Gastroesophageal sphincter (tissue), 4 donors: ENCODE measurements around the gene SOX13. TPM values are rescaled to one million over a fixed set of nuclear protein-coding genes. Genes with fewer than 3 reads are reported as not detected.

ENCODE experiments used
- ATAC-seq: fragments of 150-250 bp; one replicate; pipeline ENCODE4 v1.9.1; 2016; ENCODE audit warnings: mild to moderate bottlenecking, moderate library complexity
- H3K27ac ChIP-seq, 4 donors: fragments of 200-600 bp; sonication (generic) in 3 of 4; 1 replicate in 3 of 4; 2 replicates in 1 of 4; pipeline ENCODE4 v1.5.1; 2016 to 2019
- H3K27me3 ChIP-seq: fragments of 200-600 bp; sonication (generic); one replicate; pipeline ENCODE4 v1.5.1; 2019
- H3K36me3 ChIP-seq, 2 donors: fragments of 200-600 bp; sonication (generic); one replicate each; pipeline ENCODE4 v1.5.1; 2019; ENCODE audit warnings: control low read depth in 1 of 2
- H3K4me1 ChIP-seq, 3 donors: fragments of 200-600 bp; sonication (generic); 1 replicate in 2 of 3; 2 replicates in 1 of 3; pipeline ENCODE4 v1.5.1; 2016 to 2019; ENCODE audit warnings: control low read depth in 2 of 3
- H3K4me3 ChIP-seq, 2 donors: fragments of 200-600 bp; sonication (generic); one replicate each; pipeline ENCODE4 v1.5.1; 2019; ENCODE audit warnings: mild to moderate bottlenecking in 1 of 2, moderate library complexity in 1 of 2
- H3K9me3 ChIP-seq, 3 donors: fragments of 200-600 bp; sonication (generic); one replicate each; pipeline ENCODE4 v1.5.1; 2017 to 2019; ENCODE audit warnings: control low read depth in 2 of 3
- CTCF ChIP-seq, 4 experiments: fragments of 200-600 bp in 2 of 4; fragments of 450-650 bp in 2 of 4; sonication (generic) in 1 of 4; IDR thresholded peaks; one replicate each; pipeline ENCODE4 v1.5.1; 2017 to 2019; ENCODE audit warnings: antibody characterized with exemption in 4 of 4, mild to moderate bottlenecking in 2 of 4, moderate library complexity in 2 of 4
- EP300 ChIP-seq: sonication (generic); formaldehyde crosslinking; IDR thresholded peaks from one replicate; pipeline ENCODE4 v1.6.1; 2017; ENCODE audit warnings: antibody characterized with exemption, mild to moderate bottlenecking
- POLR2A ChIP-seq, 2 donors: fragments of 450-650 bp; IDR thresholded peaks; one replicate each; pipeline ENCODE4 v1.6.1; 2017; ENCODE audit warnings: antibody characterized with exemption in 2 of 2, mild to moderate bottlenecking in 2 of 2, moderate library complexity in 1 of 2
- POLR2AphosphoS5 ChIP-seq: sonication (generic); formaldehyde crosslinking; IDR thresholded peaks from one replicate; pipeline ENCODE4 v1.6.1; 2017; ENCODE audit warnings: antibody characterized with exemption
- WGBS, 2 donors: methylation state at CpG; one replicate each; pipeline ENCODE4 v1.1.5; 2018; ENCODE audit warnings: low coverage in 1 of 2; 5-methylcytosine and 5-hydroxymethylcytosine counted together
- total RNA-seq, 4 donors: library from RNA; depleted of rRNA; stranded (reverse); fragments of >200 nt; gene quantifications; one replicate each; pipeline ENCODE4 v1.1.0, GENCODE V29; 2016

The SOX13 gene
- total RNA-seq, 4 donors from 2014 or later, result 15.3 to 20.4 (median 17.3) TPM

- peaks cover 0 to 77% of the 10 kb centered on the region in 2 donors for H3K36me3 ChIP-seq
- no CpG with 5 or more reads among the region's 9 CpGs for WGBS, 2 donors
- TF ChIP-seq POLR2AphosphoS5 (no peak), CTCF (IDR thresholded peaks at IDR 0.05) (no peak), EP300 (no peak)
- peaks cover 0 to 24% (median 8%) of the 10 kb centered on the region in 3 donors for H3K4me1 ChIP-seq
- ATAC-seq, result no peak
- no peaks in the 10 kb centered on the region for H3K27me3 ChIP-seq
- H3K27ac ChIP-seq, result no peak overlapping the region
- H3K9me3 ChIP-seq, result no peaks in the 10 kb centered on the region
- H3K4me3 ChIP-seq, result no peak overlapping the region
Observed at GRCh38 chr1:204123376-204123775, 50.5 kb downstream of the SOX13 start.

- ATAC-seq, result no peak
- TF ChIP-seq EP300 (no peak), POLR2AphosphoS5 (no peak), POLR2A (IDR thresholded peaks at IDR 0.05) (no peak), CTCF (IDR thresholded peaks at IDR 0.05) (no peak)
- Histone ChIP-seq H3K4me1 (peaks cover 0 to 37% (median 17%) of the 10 kb centered on the region in 3 donors), H3K36me3 (peaks cover 0 to 65% of the 10 kb centered on the region in 2 donors), H3K27ac (no peak overlapping the region), H3K27me3 (no peaks in the 10 kb centered on the region), H3K9me3 (no peaks in the 10 kb centered on the region), H3K4me3 (no peak overlapping the region)
- WGBS, 2 donors, result 91% methylated on average over 17 of the region's 22 CpGs; no CpG with 5 or more reads in 1 of the 2 donors
Observed at GRCh38 chr1:204124639-204125038, 51.7 kb downstream of the SOX13 start.

- Histone ChIP-seq H3K36me3 (peaks cover 0 to 54% of the 10 kb centered on the region in 2 donors), H3K4me3 (no peak overlapping the region), H3K4me1 (peaks cover 0 to 48% (median 17%) of the 10 kb centered on the region in 3 donors), H3K27ac (peak overlapping the region in 3 of 4 donors; percentile 20 to 69 (median 61)), H3K27me3 (no peaks in the 10 kb centered on the region), H3K9me3 (no peaks in the 10 kb centered on the region)
- ATAC-seq, result no peak
- TF ChIP-seq CTCF (IDR thresholded peaks at IDR 0.05) (no peak), POLR2A (IDR thresholded peaks at IDR 0.05) (no peak), POLR2AphosphoS5 (no peak), EP300 (no peak)
- WGBS, 2 donors, result 86 to 88% methylated on average over 3 to 11 of the region's 18 CpGs
Observed at GRCh38 chr1:204125759-204126351, 52.9 kb downstream of the SOX13 start.

GRCh38 chr1:204126386-204126785 lies 53.5 kb downstream of the SOX13 start:
- no peak for ATAC-seq
- peaks cover 0 to 51% of the 10 kb centered on the region in 2 donors for H3K36me3 ChIP-seq
- TF ChIP-seq POLR2A (IDR thresholded peaks at IDR 0.05) (no peak), CTCF (IDR thresholded peaks at IDR 0.05) (no peak), POLR2AphosphoS5 (no peak), EP300 (no peak)

GRCh38 chr1:204126956-204127355 lies 54.0 kb downstream of the SOX13 start:
- Histone ChIP-seq H3K27me3 (no peaks in the 10 kb centered on the region), H3K36me3 (peaks cover 0 to 45% of the 10 kb centered on the region in 2 donors), H3K9me3 (no peaks in the 10 kb centered on the region), H3K27ac (peak overlapping the region in 3 of 4 donors; percentile 61 to 69 (median 64)), H3K4me1 (peaks cover 0 to 56% (median 17%) of the 10 kb centered on the region in 3 donors), H3K4me3 (no peak overlapping the region)
- WGBS, 2 donors, result 20 to 33% methylated on average over 1 of the region's 7 CpGs
- no peak for ATAC-seq
- TF ChIP-seq EP300 (no peak), POLR2A (IDR thresholded peaks at IDR 0.05) (no peak), CTCF (IDR thresholded peaks at IDR 0.05) (no peak), POLR2AphosphoS5 (no peak)

More at GRCh38 chr1:204126386-204126785, 53.5 kb downstream of the SOX13 start:
- no peak overlapping the region for H3K4me3 ChIP-seq
- WGBS, 2 donors, result 66 to 92% methylated on average over 7 of the region's 8 CpGs
- H3K27ac ChIP-seq, result peak overlapping the region in 2 of 4 donors; percentile 61 to 69
- H3K4me1 ChIP-seq, result peaks cover 0 to 53% (median 17%) of the 10 kb centered on the region in 3 donors
- H3K9me3 ChIP-seq, result no peaks in the 10 kb centered on the region
- H3K27me3 ChIP-seq, result no peaks in the 10 kb centered on the region
